Right renal cortex interstitium (tissue), 3 donors: ENCODE data around the gene ENO1. TPM values are rescaled to one million over a fixed set of nuclear protein-coding genes. Genes with fewer than 3 reads are reported as not detected.
"Not testable (repeated sequence)": the region's sequence is repeated elsewhere in the genome, so short reads cannot be mapped to it uniquely, and the experiment has no call there.

Source experiments
- DNase-seq, 3 donors: peaks; one replicate each; pipeline ENCODE4 v3.0.0-alpha.2; 2013; ENCODE audit warnings: low read depth in 3 of 3, low spot score in 2 of 3
- polyA plus RNA-seq, 3 donors: library from polyadenylated mRNA; unstranded; fragments of 120-200 nt; gene quantifications; one replicate each; pipeline ENCODE4 v1.2.1, GENCODE V29; 2013; ENCODE audit not compliant: insufficient read length in 3 of 3

ENO1 gene
- polyA plus RNA-seq, 3 donors: 871 to 964 (median 929) TPM

DNA sequence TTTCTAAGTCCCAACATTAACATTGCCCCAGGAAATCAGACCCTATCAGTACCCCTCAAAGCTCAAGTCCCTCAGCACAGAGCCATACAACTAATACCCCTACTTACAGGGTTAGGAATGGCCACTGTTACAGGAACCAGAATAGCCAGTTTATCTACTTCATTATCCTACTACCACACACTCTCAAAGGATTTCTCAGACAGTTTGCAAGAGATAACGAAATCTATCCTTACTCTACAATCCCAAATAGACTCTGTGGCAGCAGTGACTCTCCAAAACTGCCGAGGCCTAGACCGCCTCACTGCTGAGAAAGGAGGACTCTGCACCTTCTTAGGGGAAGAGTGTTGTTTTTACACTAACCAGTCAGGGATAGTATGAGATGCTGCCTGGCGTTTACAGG, 19.0 kb upstream of the ENO1 start:
- DNase-seq: not testable (repeated sequence)

DNA sequence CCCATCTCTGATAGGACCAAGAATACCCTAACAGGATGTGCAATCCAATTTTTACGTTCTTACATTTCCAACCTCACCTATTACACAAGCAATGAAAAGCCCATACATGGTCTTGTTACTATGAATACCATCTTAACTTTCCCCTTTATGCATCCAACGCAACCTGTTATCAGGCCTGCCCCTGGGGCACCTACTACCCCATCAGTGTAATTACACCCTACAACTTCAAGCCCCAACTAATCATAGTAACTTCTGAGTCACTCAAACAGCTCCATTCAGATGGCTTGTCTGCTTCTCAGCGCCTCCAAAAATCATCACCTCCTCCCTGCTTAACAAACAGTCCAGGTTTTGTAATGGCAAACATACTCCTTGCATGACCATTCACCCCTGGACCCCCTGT, 18.3 kb upstream of the ENO1 start:
- not testable (repeated sequence) for DNase-seq

DNA sequence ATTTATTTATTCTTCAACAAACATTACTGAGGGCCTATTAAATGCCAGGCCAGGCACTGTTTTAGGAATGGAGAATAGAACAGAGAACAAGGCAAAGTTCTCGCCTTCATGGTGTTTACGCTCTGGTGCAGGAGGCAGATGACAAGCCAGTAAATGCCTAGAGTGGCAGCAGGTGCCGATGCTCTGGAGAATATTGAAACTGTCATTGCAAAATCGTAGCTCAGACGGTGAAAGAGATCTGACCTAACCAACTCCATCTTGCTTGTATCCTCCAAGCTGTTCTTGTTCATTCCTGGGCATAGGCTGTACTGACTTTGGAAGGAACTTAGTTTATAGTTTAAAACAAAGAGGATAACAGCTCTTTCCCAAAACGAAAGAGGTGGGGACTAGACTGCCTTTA, 13.5 kb upstream of the ENO1 start:
- DNase-seq: no peak

DNA sequence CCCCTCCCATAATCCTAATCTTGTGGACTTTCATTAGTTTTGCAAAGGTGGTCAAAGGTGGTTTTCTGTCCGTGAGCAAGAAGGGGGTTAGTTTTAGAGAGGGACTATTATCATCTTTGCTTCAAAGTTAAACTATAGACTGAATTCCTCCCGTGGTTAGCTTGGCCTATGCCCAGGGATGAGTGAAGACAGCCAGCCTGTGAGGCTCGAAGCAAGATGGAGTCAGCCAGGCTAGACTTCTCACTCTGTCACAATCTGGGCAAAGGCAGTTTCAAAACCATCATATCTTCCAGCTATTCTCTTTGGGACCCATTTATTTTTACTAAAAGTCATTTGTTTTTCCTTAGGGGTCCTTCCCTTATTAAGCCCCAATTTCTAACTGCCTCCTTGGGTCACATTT, 12.9 kb upstream of the ENO1 start:
- DNase-seq: no peak

DNA sequence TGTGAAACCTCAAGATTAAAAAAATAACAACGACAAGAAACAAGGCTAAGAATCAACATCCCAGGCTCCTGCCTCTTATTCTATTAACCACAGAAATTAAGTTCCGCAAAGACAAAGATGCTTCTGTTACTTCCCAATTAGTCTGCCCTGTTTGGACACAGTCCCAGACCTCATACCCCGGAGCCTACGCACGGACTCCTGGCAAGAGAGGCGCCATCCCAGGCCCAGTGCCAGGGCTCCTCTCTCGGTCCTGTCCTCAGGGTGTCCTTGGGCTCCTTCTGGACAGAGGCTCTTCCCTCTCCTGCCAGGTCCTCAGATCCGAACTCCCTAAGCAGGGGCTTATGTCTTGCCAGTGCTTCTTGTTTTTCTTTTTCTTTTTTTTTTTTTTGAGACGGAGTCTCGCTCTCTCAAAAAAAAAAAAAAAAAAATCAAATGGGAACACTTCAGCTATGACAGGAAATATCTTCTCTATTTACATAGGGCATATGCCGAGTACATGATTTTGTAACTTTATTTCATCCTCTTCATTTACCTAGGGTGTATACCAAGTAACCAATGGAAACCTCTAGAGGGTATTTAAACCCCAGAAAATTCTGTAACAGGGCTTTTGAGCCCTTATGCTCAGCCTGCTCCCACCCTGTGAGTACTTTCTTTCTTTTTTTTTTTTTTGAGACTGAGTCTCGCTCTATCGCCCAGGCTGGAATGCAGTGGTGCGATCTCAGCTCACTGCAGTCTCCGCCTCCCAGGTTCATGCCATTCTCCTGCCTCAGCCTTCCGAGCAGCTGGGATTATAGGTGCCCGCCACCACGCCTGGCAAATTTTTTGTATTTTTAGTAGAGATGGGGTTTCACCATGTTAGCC, 11.7 kb upstream of the ENO1 start:
- no peak for DNase-seq

DNA sequence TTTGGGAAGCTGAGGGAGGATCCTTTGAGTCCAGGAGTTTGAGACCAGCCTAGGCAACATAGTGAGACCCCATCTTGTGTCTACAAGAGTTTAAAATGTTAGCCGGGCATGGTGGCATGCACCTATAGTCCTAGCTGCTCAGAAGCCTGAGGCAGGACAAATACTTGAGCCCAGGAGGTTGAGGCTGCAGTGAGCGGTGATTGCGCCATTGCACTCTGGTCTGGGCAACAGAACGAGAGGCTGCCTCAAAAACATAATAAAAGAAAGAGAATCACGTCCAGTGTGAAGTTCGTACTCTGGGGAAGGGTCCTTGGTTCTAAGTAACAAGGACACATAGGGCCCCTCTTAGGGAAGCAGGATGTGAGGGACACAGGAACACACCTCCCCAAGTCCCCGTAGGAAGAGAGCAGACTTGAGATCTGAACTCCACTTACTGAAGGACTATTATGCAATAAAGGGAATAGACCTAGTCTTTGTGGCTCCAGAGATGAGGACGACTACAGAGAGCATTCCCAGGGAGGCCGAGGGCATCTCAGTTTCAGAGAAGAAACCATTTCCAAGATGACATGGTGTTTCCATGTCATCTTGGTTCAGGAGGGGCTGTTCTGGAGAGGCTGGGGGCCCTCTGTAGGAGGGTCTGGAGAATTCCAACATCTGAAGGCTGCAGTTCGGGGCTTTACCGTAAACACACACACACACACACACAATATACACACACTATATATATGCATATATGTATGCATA, 10.8 kb upstream of the ENO1 start:
- DNase-seq: no peak

DNA sequence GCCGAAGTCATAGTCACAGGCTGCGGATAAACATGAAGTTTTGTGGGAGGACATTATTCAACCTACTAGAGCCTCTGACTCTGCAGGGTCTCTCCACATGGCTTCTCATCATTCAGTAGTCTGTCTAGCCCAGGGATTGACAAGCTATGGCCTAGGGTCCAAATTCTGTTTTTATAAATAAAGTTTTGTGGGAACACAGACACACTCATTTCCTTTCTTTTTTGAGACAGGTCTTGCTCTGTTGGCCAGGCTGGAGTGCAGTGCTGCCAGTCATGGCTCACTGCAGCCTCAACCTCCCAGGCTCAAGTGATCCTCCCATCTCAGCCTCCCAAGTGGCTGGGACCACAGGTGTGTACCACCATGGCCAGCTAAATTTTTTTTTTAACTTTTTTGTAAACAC, 8.1 kb upstream of the ENO1 start:
- DNase-seq: no peak

DNA sequence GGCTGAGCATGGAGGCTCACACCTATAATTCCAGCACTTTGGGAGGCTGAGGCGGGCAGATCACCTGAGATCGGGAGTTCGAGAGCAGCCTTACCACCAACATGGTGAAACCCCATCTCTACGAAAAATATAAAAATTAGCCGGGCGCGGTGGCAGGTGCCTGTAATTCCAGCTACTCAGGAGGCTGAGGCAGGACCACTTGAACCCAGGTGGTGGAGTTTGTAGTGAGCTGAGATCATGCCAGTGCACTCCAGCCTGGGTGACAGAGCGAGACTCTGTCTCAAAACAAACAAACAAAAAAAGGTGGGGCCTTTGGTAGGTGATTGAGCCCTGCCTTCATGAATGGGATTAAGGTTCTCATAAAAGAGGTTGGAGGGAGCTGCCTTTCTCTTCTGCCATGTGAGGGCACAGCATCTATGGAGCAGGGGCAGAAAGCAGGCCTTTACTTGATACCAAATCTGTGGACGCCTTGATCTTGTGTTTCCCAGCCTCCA, 7.6 kb upstream of the ENO1 start:
- not testable (repeated sequence) for DNase-seq

DNA sequence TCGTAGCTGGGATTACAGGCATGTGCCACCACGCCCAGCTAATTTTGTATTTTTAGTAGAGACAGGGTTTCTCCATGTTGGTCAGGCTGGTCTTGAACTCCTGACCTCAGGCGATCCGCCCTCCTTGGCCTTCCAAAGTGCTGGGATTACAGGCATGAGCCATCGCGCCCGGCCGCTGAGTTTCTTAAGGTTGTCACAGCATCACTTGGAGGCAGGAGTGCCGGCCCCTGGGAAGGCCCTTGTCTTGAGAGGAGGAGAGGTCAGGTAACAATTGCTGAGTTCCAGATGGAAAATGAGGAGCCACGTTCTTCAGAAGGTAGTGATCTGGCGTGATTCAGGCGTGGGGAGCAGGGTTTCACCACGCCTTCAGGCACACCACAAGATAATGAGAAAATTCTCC, 5.6 kb upstream of the ENO1 start:
- not testable (repeated sequence) for DNase-seq

DNA sequence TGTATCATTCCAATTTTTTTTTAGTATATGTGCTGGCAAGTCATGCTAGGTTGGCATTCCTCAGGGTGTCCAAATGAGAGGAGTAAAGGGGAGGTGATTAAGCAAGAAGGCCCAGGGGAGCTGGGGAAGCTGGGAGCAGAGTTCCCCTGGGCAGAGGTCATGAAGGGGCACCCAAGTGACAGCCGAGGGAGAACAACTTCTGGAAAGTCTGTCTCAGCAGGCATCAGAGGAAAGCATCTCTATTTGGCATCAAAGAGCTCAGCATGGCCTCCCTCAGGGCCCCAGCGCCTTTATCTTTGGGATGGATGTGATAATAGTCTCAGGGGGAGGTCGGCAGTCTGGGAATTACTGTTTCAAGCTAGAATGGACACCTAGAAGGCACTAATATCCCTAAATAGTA, 5.0 kb upstream of the ENO1 start:
- DNase-seq: no peak

DNA sequence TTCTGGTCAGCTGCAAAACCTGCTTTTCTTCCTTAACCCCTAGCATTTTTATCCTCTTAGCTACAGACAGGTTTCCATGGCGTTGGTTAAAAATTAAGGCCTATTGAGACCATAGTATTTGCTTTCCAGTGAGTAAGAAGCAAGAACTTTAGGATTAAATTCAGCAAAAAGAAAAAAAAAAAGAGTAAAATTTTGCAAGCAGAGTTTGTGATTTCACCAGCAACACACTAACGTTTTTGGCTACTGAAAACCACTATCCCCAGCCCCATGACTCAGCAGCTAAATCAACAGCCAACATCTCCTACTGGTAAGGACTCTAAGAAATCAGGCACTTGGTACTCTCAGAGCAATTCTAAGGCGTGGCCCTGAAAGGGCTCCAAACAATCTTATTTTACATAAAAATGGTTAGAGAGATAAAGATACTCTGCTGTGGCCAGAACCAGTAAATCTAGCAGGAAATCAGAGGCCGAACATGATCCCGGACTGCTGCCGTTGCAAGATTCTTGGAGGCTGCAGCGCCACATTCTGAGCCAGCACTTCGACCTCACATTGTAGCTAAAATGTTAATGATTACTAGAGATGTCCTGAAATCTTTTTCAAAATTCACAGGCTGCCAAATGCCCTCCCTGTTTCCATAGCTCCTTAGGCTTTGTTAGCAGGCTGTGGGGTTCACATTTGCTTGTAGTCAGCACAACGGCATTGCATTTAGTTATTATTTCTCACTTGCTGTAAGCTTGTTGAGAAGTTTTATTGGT, 1.6 kb upstream of the ENO1 start:
- DNase-seq: peak in 1 of 3 donors; percentile 52

DNA sequence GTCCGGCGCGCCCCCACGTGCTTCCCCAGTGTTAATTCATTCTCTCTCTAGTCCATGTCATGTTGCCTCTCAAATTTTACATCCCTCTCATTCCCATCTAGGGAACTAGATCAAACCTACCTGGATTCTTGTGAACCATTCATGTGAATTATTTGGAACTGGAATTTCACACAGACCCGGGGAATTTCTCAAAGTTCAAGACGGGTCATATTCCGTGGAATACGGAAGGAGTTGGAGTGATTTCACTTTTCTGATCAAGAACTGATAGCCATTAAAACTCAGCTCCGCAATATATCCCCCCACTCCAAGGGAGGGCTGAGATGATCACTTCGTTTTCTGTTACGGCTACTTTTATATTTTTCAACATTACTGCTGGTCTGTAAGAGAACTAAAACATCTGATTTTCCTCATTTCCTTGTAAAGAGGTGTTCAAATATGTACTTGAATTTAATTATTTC, 1.0 kb upstream of the ENO1 start:
- no peak for DNase-seq

DNA sequence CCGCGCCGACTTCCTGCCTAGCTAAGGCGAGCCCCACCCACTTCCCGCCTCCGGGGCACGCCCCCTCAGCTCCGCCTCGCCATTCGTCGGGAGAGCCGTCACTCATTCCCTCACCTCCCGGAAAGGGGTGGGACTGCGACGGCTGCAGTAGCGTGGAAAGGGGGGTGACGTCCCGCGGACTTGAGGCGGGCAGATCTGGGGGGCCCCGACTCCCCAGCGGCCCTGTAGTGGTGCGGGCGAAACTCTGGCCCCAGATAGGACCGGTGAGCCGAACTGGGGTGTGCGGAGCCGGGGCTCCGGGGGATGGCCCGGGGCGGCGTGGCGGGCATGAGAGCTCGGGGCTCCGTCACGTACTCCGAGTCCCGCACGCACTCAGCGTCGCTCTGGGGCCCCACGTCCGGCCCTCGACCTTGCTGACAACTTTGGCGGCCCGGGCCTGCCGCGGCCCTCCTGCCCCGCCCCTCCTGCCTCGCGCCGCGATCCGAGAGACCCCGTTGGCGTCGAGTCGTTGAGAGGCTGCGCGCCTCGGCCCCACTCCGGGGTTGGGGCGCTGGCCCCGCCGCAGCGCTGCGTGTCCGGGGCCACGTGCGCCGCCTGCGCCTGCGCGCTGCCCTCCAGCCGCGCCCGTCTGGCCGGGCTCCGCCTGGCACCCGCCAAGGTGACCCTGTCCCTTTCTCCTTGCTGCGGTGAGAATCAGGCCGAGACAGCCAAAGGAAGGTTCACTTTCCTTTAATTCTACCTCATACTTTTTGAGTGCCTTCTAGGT, 395 bp upstream of the ENO1 start:
- peak; percentile 93 to 97 (median 96) for DNase-seq

DNA sequence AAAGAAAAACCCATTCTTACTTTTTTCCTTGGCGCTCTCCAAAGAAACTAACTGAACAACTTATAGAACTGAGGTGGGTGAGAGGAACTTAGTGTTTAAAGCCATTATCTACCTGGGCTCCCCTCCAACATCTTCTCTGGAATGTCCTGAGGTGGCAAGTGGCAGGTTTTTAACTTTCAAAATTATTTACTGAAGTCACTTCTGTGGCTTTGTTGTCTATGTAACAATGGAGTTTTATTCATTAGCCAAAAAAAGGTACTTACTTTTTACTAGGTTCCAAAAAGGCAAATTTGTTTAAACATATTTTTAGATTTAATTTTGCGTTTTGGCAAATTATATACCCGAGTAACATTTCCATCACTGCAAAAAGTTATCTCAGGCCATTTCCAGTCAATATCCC, 2.4 kb downstream of the ENO1 start:
- DNase-seq: no peak

DNA sequence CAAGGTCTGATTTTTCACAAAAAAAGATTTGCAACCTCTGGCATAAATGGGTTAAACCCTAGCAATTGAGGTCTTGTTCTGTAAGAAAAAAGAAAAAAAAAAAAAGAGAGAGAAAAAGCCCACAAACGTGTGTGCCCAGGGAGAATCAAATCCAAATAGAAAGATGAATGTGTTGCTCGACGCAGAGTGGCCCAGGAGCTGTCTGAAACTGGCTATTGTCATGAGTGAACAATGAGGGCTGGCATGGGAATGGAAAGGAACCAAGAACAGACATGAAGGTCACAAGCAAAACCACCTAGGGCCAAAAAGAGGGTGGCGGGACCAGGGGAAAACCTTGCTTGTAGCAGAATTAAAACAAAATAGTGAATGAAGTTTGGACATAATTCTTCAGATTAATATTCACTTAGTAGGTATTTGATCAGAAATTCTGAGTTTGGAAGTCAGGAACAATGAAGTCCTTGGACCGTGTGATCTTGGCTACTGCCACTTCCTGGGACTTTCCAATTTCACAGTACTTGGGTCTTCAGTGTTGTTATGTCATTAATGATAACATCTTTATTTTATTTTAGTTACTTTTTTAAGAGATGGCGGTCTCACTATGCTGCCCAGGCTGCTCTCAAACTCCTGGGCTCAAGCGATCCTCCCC, 3.1 kb downstream of the ENO1 start:
- DNase-seq: no peak

DNA sequence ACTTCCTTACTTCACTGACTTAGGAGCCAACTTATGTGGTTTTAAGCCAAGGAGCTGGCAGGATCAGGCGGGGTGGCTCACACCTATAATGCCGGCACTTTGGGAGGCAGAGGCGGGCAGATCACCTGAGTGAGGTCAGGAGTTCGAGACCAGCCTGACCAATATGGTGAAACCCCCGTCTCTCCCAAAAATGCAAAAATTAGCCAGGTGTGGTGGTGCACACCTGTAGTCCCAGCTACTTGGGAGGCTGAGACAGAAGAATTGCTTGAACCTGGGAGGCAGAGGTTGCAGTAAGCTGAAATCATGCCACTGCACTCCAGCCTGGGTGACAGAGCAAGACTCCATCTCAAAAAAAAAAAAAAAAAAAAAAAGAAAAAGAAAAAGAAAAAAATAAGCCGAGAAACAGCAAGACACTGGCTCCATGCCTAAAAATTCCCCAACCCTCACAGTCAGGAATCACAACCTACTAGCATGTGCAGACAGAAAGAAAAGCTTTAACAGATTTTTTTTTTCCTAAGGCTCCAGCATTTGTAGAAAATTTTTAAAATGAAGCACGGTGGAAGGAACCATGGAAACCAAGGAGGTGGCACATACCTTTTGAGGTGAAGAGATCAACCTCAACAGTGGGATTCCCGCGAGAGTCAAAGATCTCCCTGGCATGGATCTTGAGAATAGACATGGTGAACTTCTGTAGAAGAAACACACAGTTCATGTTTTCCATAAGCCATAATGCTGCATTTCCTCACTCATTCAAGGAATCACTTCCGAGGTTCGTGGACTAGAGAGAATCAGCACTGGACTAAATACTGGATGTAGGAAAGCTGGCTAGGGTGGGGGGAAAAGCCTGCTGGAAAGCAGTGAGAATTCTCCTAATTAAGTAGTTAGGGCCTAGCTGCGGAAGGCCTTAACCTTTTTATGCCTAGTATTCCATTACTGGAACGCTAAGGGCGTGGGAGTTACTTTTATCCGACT, 4.0 kb downstream of the ENO1 start:
- DNase-seq: no peak

DNA sequence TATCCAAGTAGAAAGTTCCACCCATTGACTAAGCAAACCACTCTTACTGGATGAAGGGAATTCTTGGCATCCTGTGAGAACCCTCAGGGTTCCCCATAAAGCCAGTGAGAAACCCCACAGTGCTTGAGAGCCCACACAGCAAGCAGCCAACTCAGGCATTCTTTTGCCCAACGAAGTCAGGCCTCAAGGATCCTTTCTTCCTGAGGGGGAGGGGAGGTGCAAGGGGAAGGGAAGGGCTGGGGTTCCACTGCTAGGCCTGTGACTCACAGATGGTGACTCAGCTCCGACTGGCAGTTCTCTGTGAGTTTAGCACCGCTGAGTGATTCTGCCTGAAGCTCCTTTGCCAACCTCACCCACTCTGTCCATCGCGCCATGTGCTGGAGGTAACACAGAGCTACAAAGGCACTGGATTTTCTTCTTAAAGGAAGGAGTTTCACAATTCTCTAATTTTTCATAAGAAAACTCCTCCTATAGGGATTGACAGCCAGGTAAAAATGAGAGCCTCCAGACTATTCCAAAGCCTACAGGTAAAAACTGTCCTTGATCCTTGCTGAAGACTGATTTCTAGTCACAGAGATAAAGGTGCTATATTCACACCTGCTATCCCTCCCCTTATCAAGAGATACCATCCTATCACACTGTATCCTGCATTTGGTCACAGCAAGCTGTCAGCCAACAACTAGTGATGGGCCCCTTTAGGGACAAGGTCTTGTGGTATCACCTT, 4.8 kb downstream of the ENO1 start:
- no peak for DNase-seq

DNA sequence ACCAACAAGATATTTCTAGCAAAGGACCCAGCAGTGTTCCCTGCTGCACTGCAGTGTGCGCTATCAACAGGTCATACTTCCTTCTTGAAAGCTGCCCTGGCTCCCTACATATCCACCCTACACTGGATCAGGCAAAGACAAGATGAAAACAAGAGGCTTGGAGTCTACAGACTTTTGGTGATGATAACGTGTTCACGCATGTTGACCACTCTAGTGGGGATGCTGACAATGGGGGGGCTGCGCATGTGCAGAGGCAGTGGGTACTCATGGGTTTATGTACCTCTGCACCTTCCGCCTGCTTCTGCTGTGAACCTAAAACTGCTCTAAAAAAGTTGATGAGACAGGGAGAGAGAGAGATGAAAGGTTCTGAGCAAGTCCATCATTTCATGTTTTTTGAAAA, 5.5 kb downstream of the ENO1 start:
- DNase-seq: no peak
